ENCODE data around the gene SLC27A6.
"Not testable (repeated sequence)": the region's sequence is repeated elsewhere in the genome, so short reads cannot be mapped to it uniquely, and the experiment has no call there.

The SLC27A6 gene

GRCh38 chr5:128965011-128965637 lies at the start of gene SLC27A6:
TSS of gene SLC27A6 (plus strand) at chr5:128965488. CDS start at chr5:128966138, 650 bp downstream.
- H3K27ac ChIP-seq = no peak within 1 kb of the TSS
- TF ChIP-seq ZFX (IDR thresholded peaks at IDR 0.05; ENCODE audit: borderline replicate concordance) (no peak), CTCF (IDR thresholded peaks at IDR 0.05) (no peak)

- TF ChIP-seq CTCF (IDR thresholded peaks at IDR 0.05) = no peak
- TF ChIP-seq ZFX (IDR thresholded peaks at IDR 0.05; ENCODE audit: borderline replicate concordance) = no peak
- no peak overlapping the region for H3K27ac ChIP-seq
These were observed 45.7 kb upstream of the SLC27A6 start for GRCh38 chr5:128919542-128919941.

GRCh38 chr5:128920345-128921215 lies 44.7 kb upstream of the SLC27A6 start:
- TF ChIP-seq CTCF (IDR thresholded peaks at IDR 0.05) (no peak), ZFX (IDR thresholded peaks at IDR 0.05; ENCODE audit: borderline replicate concordance) (no peak)
- H3K27ac ChIP-seq = no peak overlapping the region

- TF ChIP-seq CTCF (IDR thresholded peaks at IDR 0.05) = no peak
- TF ChIP-seq ZFX (IDR thresholded peaks at IDR 0.05; ENCODE audit: borderline replicate concordance) = no peak
- no peak overlapping the region for H3K27ac ChIP-seq
These were observed 41.0 kb upstream of the SLC27A6 start for GRCh38 chr5:128924299-128924698.

GRCh38 chr5:128925973-128926372 lies 39.3 kb upstream of the SLC27A6 start:
- TF ChIP-seq ZFX (IDR thresholded peaks at IDR 0.05; ENCODE audit: borderline replicate concordance) (no peak), CTCF (IDR thresholded peaks at IDR 0.05) (no peak)
- H3K27ac ChIP-seq = no peak overlapping the region

GRCh38 chr5:128927644-128928043 lies 37.6 kb upstream of the SLC27A6 start:
- H3K27ac ChIP-seq = no peak overlapping the region
- TF ChIP-seq ZFX (IDR thresholded peaks at IDR 0.05; ENCODE audit: borderline replicate concordance) = no peak
- no peak for TF ChIP-seq CTCF (IDR thresholded peaks at IDR 0.05)

- H3K27ac ChIP-seq = not testable (repeated sequence)
These were observed 33.1 kb upstream of the SLC27A6 start for GRCh38 chr5:128932232-128932631.

GRCh38 chr5:128943100-128943499 lies 22.2 kb upstream of the SLC27A6 start:
- H3K27ac ChIP-seq = not testable (repeated sequence)

Data from 22Rv1 (cell line).